Stimulated activated CD4-positive, alpha-beta T cell treated with anti-CD3 and anti-CD28 coated beads, Interleukin-4, amount 100 ng/mL, for 48 hours (primary cell): Measurements from ENCODE around the gene CRYGS.
"Not testable (repeated sequence)": the region's sequence is repeated elsewhere in the genome, so short reads cannot be mapped to it uniquely, and the experiment has no call there.

Source experiments
- DNase-seq, 2 donors: peaks; one replicate each; pipeline ENCODE4 v3.0.0-alpha.2; 2020; ENCODE audit warnings: low read depth in 2 of 2

The CRYGS gene

DNA sequence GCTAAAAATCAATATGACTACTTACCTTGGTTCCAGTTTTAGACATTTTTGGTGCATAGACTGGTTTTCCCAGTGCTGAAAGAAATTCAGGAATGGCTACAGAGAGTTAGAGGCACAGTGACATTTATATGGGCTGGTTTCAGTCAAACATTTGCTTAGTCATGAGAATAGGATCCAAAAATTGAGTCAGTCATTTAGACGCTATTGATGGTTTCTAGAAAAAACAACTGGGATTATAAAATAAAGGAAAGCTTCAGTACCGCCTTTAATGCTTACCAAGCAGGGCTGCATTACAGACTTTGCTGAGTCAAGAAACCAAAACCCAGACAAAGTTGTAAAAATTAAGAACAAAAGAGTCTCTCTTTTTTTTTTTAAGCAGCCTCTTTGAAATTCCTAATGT lies at the start of gene CRYGS:
Gene CRYGS (minus strand): TSS at position 100 of the 400 bp plus-strand sequence. CDS start 54 bp downstream, at position 46.
- DNase-seq = no peak

DNA sequence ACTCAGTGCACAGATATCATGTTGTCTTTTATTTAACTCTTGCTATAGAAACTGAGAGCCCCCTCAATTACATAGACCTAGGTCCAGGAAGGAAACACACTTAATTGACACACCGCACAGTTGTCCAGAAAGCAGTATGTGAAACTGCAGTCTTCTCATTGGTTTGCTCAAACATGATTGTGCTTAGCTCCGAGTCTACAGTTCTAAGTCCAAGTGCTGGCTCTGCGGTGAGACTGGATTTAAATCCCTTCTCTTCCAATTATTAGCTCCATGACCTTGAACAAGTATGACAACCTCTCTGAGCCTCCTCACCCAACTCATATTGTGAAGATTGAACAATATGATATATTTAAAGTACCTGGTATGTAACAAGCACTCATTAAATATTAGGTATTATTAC lies 49.7 kb upstream of the CRYGS start:
- no peak for DNase-seq

DNA sequence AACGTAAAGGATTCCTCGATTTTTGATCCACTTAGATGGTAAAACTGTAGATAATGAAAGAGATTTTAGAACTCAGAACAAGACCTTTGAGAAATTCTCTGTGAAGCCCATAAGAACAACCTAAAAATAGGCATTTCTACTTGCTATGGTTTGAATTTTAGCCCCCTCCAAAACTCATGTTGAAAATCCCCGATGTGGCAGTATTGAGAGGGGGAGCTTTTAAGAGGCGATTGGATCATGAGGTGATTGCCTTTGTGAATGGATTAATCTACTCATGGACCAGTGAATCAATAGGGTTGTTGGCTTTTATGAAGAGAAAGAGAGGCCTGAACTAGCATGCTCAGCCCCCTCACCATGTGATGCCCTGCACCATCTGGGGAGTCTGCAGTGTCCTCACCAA lies 48.5 kb upstream of the CRYGS start:
- no peak for DNase-seq

DNA sequence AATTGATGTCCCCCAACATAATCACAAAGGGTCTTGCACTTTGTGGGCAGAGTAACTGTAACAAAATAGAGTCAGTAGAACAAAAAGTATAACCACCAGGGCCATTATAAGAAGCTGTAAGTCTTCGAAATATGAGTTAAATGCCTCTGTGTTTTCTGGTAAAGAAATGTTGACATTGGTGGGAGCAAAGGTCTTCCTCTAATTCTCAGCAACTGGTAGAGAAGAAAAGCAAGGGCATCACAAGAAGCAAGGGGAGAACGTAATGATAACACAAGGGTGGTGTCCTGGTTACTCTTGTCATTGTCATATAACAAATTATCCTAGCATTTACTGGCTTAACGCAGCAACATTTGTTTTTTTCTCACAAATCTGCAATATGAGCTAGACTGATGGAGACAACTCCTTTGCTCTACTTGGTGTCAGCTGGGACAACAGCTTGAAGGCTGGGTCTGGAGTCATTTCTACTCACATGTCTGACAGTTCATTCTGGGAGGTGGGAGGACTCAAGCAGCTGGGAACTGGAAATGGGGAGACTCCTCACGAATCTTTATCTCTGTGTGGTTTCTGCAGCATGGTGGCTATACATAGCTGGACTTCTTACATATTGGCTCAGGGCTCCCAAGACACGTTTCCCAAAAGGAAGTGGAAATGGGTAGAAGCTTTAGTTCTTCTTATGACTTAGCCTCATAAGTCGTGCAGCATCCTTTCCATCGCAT lies 46.6 kb upstream of the CRYGS start:
- no peak for DNase-seq

DNA sequence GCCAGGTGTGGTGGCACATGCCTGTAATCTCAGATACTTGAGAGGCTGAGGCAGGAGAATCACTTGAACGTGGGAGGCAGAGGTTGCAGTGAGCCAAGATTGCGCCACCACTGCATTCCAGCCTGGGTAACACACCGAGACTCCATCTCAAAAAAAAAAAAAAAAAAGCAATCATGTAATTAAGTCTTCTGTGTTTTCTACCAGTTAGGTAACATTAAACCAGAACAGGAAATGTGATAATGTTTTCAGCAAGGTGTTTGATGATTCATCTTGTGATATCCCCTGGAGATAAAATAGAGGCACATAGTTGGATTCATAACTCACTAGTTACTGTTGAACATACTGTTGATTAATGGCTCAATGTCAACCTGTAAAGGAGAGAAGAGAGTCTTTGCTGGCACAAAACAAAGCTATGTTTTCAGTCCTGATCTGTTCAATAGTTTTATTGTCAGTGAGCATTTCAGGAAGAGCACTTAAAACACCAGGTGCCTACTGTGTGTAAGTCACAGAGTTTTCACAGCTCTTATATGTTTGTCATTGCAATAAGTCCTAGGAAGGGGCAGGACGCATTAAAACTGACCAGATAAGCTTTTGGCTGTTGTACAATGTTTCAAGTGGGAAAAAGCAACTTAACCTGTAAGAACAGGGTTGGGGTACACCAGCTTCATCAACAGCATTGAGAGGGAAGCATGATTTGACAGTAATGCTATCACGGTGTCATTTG lies 45.8 kb upstream of the CRYGS start:
- no peak for DNase-seq

DNA sequence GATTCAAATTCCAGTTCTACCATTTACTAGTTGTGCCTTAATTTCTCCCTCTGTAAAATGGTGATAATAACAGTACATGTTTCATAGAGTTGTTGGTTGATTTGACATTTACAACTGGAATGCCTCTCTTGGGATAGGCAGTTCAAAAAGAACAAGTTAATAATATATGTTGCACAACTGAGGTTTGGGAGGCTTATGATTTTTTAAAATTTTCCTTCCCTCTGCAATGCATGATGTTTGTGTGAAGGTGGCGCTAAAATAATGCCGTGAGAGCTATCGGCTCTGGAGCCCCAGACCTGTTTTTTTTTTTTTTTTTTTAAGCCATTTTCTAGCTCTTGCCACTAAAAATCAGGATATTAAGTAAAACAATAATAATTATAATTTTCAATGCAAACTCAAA lies 44.9 kb upstream of the CRYGS start:
- no peak for DNase-seq

DNA sequence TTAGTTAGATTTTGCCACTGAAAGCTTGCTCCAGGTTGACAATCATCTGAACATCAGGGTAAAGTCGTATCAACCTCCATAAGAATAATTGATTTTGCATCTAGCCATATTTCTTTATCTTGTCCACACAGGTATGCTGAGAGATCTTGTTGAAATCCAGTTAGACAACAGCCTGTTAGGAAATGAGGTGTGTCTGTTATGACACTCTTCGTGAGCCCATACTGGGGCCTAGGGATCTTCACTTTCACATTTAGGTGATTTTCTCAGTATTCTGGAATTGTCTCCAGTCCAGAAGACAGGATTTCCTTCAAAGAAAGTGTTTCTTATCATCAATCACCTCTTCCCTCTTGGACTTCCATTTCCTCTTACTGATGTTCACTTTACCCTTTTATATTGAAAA lies 44.5 kb upstream of the CRYGS start:
- DNase-seq = no peak

DNA sequence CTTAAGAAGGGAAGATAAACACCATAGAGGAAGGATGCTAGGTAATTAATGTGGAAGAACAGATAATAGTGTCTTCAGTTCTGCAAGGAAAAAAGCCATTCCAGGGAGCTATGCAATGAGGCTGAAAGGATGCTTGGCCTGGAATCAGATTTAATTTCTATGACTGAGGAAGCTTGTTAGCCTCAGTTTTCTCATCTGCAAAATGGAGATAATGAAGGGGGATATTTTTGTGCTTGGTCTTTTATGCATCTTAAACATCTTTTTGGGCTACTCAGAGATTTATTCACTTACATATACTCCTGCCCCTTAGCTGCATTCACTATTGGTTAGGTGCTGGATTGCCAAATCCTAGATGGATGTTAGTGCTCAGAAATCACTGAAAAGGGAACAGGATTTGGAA lies 43.0 kb upstream of the CRYGS start:
- no peak for DNase-seq

DNA sequence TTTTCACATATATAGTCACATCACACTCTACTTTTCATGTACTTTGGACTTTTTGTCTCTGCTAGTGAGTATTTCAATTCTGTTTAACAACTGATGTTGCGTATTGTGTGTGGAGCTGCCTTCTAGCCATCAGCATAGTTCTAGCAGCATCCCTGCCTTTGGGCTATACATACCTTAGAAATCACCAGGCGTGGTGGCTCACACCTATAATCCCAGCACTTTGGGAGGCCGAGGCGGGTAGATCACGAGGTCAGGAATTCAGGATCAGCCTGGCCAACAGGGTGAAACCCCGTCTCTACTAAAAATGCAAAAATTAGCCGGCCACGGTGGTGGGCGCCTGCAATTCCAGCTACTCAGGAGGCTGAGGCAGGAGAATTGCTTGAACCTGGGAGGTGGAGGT lies 42.1 kb upstream of the CRYGS start:
- DNase-seq = not testable (repeated sequence)

DNA sequence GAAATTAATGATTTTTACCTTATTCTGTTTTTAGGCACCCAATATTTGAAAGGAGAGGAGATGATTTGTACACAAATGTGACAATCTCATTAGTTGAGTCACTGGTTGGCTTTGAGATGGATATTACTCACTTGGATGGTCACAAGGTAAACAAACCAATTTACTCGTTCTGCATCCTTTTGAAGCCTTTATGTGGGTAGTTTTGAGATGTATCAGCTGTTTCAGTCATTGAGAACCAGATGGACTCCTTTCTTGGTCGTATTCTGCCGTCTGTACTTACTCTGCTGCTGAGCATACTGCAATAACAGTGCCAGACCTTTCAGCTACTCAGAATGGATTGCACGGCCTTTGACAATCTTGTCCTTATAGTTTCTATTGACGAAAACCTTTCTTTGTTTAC lies 39.7 kb upstream of the CRYGS start:
- no peak for DNase-seq

DNA sequence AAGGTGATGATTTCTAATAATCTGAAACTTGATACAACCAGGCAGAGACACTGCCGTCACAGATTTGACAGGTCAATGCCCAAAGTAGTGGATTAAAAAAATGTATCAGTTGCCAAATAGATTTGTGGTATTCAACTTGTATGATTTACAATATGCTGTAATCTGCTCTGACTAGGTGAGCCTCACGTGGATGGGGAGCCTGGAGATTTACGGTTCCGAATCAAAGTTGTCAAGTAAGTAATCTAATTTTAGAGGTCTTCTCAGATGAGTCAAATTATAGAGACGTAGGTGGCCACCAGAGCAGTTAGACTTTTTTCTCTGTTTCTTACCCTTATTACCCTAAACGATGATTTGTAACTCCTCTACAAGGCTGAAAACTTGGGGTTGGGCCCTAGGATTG lies 38.4 kb upstream of the CRYGS start:
- DNase-seq = no peak

DNA sequence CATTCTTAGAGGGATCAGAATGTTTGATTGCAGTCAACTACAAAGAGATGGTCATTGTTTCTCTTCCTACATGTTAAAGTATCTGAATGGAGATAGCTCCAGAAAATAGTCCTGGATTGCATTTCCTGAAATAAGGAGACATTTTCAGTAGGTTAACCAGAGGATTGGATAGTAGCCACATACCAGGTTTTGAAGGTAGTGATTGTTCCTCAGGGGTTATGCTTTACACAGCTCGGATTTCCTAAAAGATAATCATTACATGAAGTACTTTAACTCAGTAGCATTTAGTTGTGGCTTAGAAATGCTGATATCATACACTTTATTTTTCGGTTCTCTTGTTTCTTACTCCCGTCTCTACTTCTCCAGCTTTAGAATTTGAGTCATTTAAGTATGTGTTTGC lies 36.6 kb upstream of the CRYGS start:
- no peak for DNase-seq

DNA sequence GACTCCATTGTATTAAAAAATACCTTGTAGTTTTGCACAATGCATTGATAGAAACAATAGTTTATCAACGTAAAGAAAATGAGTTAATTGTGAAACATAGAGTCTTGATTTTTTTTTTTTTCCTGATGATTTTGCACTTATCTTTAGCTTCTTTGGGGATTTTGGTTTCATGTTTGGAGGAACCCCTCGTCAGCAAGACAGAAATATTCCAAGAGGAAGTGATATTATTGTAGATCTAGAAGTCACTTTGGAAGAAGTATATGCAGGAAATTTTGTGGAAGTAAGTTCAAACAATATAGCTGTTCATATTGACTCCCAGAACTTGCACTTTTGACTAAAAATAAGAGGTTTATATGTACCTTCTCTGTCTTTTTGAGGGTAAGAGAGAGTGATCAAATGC lies 33.3 kb upstream of the CRYGS start:
- no peak for DNase-seq

DNA sequence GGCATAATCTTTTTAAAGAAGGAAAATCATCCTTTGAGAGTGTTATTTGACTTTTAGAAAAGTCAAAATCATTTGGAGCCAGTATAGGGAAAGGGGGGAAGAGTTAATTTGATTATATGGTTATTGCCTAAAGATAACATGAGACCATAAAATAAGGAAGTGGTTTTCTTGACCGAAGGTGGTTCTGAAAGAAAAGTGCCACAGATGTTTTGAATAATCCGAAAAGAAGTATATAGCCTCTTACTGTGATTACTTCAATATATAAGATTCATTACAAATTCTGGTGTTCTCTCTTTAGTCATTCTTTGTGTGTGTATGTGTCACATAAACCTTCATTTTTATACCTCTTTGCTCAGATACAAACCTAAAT lies 27.4 kb upstream of the CRYGS start:
- no peak for DNase-seq

DNA sequence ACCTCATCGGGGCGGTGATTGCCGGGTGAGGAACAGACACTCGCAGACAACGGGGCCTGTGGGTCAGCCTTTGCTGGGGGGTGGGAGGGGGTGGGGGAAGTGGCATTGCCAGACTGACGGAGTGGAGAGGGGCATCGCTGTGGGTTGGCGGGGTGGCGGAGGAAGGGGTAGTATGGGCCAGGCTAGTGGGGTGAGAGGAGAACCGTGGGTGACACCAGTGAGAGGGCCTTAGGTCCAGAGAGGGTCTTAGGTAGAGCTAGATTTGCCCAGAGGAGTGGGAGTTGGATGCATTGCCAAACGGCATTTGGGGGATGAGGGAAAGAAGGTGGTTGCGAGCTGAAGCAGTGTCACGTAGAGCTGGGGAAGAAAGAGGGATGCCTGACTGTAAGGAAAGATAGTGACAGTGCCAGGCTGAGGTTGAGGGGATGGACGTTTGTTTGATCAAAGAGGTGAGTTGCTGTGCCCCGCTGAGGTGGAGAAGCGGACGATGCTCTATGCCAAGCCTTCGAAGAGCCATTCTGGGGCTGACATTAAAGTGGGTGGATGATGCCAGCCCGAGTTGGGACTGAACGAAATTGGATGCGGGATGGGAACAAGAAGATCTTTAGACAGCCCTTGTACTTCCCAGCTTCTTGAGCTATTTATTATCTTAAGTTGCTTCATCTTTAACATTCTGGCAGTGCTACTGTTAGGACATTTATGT lies 26.9 kb upstream of the CRYGS start:
- DNase-seq = no peak

DNA sequence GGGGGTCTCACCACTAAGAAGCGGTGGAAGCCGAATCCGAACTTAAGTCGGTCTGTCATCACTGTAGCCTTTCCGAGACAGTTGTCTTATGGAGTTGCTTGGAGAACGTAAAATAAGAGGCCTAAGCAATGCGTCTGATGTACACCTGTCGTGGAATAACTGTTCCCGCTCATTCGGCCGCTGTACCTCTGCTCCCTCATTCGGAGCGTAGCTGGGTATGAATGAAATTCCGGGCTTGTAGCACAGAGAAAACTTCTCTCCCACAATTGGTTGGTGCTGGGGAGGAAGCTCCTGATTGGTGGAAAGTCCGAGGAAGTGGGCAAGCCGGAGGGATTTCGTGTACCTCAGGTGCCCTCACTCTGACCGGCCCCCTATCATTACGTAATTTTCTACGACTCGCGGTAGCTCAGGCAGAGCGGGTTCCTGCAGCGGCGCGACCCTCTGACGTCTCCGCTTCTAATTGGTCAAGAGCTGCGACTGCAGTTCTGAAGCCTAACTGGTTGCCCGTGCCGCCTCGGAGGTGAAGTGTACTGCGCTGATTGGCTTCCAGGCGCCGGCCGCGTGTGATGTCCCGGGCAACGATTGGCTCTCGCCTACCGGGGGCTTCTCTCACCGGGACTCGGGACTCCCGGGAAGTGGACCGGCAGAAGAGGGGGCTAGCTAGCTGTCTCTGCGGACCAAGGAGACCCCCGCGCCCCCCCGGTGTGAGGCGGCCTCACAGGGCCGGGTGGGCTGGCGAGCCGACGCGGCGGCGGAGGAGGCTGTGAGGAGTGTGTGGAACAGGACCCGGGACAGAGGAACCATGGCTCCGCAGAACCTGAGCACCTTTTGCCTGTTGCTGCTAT lies 26.1 kb upstream of the CRYGS start, which contains the start of gene DNAJB11:
Gene DNAJB11 (plus strand): TSS at position 625 of the 845 bp plus-strand sequence. CDS start 178 bp downstream, at position 803.
- DNase-seq = peak; percentile 94 to 98

DNA sequence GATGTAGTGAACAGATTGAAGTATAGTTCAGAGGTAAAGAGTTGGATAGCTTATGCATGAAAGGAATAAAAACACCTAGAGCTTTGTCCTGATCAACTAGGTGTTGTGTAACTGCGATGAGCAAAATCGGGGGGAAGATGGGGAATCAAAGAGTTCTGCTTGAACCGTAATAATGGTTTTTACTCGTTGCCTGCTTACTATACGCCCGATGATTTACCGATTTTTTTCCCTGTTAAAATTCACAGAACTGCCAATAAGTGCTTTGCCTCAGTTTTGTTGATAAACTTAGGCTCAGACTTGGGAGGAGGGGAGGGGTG lies 25.6 kb upstream of the CRYGS start:
- no peak for DNase-seq

DNA sequence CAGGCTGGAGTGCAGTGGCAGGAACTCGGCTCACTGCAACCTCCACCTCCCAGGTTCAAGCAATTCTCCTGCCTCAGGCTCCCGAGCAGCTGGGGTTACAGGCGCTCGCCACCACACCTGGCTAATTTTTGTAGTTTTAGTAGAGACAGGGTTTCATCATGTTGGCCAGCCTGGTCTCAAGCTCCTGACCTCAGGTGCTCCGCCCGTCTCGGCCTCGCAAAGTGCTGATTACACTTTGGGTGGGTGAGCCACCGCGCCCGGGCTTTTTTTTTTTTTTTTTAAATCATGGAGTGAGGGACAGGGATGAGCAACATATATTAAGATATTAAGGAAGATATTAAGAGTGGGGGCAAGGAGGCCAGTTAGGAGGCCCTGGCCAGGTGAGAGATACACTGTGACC lies 25.2 kb upstream of the CRYGS start:
- not testable (repeated sequence) for DNase-seq

DNA sequence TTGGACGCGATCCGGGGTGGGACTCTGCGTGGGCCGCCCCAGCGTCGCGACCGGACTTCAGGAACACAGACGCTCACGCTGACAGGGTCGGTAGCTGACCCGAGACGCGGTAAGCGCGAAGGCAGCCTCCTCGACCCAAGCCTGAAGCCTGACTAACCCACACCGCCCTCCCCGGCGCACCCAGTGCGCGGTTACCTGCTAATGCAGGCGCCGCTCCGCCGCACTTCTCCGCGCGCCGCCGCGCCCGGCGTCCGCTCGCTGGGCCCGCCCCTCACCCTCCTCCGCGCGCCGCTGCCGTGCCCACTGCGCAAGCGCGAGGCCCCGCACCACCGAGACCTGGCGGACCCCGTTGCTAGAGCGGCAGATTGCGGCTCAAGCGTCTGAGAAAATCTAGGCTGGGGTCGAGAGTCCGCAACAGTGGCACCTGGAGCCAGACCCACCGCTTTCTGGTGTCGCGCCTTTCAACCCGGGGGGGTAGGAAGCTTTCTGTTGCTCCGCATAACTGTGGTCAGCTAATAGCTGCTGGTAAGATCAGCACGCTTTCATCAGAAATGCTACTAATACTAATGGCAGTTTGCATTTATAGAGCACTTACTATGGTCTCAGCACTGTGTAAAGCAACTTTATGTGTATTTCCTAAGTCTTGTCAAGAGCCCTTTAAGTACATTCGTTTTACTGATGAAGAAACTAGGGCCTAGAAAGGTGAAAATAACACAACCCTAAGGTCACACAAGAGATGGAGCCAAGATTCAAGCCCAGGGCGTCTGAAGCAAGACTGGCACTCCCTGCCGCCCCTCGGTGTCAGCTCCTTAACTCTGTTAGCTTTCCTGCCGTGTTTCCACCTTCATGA lies 23.1 kb upstream of the CRYGS start, which contains the start of gene TBCCD1:
Gene TBCCD1 (minus strand): TSS at position 268 of the 850 bp plus-strand sequence. CDS start 3,010 bp downstream, outside the sequence.
- DNase-seq = peak; percentile 86 to 94

DNA sequence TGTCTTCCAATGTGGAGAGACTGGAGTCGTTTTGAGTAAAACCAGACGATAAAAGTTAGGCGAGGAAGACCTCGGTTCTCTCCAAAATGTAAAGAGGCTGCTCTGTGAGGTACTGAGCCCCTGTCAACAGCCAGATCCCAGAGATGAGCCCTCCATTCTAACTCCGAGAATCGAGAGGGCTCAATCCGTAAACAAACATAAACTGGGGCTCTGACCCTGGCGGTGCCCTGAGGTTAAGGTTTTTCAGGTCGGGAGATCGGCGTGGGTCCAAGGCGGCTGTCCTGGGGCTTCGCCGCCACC lies 22.5 kb upstream of the CRYGS start:
- DNase-seq = no peak

DNA sequence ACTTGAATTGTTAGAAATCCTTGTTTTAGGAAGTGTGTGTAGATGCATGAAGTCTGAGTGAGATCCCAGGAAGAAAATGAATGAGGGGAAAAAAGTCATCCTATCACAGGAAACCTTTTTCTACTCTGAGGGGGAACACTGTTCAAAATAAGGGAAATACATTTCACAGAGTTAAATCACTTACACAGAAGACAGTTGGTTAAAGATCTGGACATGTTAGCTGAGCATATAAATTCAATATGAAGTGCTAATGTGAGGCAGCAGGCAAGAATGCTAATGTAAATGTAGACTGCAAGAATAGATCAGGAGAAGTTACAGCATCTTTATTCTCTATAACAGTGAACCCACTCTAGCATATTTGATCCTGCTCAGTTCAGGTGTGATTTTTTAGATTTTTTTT lies 20.4 kb upstream of the CRYGS start:
- no peak for DNase-seq
